Activated CD8-positive, alpha-beta memory T cell treated with anti-CD3 and anti-CD28 coated beads, Interleukin-2, amount 50 U/mL, for 24 hours (primary cell): ENCODE data around the gene PLA2G15.

Source experiments
- DNase-seq: peaks from one replicate; pipeline ENCODE4 v3.0.0-alpha.2; 2020; ENCODE audit errors: extremely low read depth

Gene PLA2G15

GRCh38 chr16:68233085-68233834 is 11.9 kb upstream of the PLA2G15 start:
- no peak for DNase-seq

- DNase-seq, result no peak
These were observed 11.4 kb upstream of the PLA2G15 start for GRCh38 chr16:68233835-68234187.

- no peak for DNase-seq
These were observed 10.7 kb upstream of the PLA2G15 start for GRCh38 chr16:68234188-68235107.

GRCh38 chr16:68235108-68235886 is 9.9 kb upstream of the PLA2G15 start:
- DNase-seq, result no peak

GRCh38 chr16:68235887-68236136 is 9.4 kb upstream of the PLA2G15 start, which contains the start of gene ESRP2:
ESRP2 (minus strand) TSS chr16:68236127; CDS start chr16:68236045, 82 bp downstream.
- DNase-seq, result no peak

- no peak for DNase-seq
These were observed 8.9 kb upstream of the PLA2G15 start for GRCh38 chr16:68236137-68236825.

GRCh38 chr16:68236826-68237242 is 8.3 kb upstream of the PLA2G15 start:
- no peak for DNase-seq

GRCh38 chr16:68237243-68238028 is 7.7 kb upstream of the PLA2G15 start:
- peak; percentile 68 for DNase-seq

GRCh38 chr16:68238029-68238345 is 7.2 kb upstream of the PLA2G15 start:
- DNase-seq, result no peak

- no peak for DNase-seq
These were observed 3.1 kb upstream of the PLA2G15 start for GRCh38 chr16:68242085-68242484.

- no peak for DNase-seq
These were observed 2.0 kb upstream of the PLA2G15 start for GRCh38 chr16:68242926-68243858.

GRCh38 chr16:68244481-68244902 is 681 bp upstream of the PLA2G15 start:
- DNase-seq, result no peak

GRCh38 chr16:68246121-68246520 is 948 bp downstream of the PLA2G15 start:
- DNase-seq, result no peak

- DNase-seq, result no peak
These were observed 1.5 kb downstream of the PLA2G15 start for GRCh38 chr16:68246666-68247065.

GRCh38 chr16:68247400-68247799 is 2.2 kb downstream of the PLA2G15 start:
- no peak for DNase-seq

- DNase-seq, result no peak
These were observed 2.8 kb downstream of the PLA2G15 start for GRCh38 chr16:68247932-68248331.

GRCh38 chr16:68249371-68249770 is 4.2 kb downstream of the PLA2G15 start:
- DNase-seq, result no peak

- DNase-seq, result no peak
These were observed 5.8 kb downstream of the PLA2G15 start for GRCh38 chr16:68250951-68251350.

GRCh38 chr16:68251832-68252231 is 6.7 kb downstream of the PLA2G15 start:
- no peak for DNase-seq

GRCh38 chr16:68252383-68252782 is 7.2 kb downstream of the PLA2G15 start:
- no peak for DNase-seq
